ENCODE results near the gene BAG1.

BAG1 gene

DNA sequence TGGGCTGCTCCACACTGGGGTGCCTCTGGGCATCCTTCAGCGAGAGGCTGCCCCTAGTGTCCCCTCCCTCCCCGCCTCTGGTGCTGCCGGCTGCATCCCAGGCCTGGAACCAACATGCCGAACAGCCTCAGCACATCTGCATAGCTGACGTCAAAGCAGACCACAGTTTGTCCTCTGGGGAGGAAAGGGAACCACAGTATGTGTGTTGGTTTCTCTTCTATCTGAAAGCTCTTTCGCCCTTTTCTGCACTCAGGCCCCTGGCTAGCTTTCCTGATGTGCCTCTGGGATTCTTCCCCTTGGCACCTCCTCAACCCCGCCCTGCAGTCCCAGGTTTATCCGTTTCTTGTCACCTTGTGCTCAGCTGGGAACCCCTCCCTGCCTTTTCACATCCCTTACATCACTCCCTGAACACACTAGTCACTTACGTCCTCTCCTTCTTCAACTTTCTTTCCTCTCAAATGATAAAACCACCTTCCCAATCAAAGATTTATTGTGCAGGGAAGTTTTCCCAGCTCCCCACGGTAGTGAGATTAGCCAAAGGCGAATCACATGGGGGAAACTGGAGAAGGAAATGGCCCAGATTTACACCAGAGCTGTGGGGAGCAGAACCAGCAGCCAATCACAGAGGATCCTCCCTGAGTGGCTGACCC, 61.8 kb downstream of the BAG1 start:
- Histone ChIP-seq H3K4me3 (ENCODE audit: low read depth in 1 of 2, low read length in 2 of 2) (no peak overlapping the region), H3K9me3 (ENCODE audit: control insufficient read depth in 1 of 2, low read length in 2 of 2) (no peaks in the 10 kb centered on the region), H3K4me1 (ENCODE audit: control insufficient read depth in 1 of 2, insufficient read depth in 2 of 2, low read length in 2 of 2) (peaks cover 0 to 4% of the 10 kb centered on the region in 2 donors), H3K27ac (ENCODE audit: low read length) (no peak overlapping the region), H3K27me3 (ENCODE audit: low read depth, low read length) (no peaks in the 10 kb centered on the region), H3K36me3 (ENCODE audit: control insufficient read depth in 1 of 2, insufficient read depth in 2 of 2, low read length in 2 of 2) (no peaks in the 10 kb centered on the region)
